Daoy (cell line): Measurements from ENCODE around the gene CATSPER4. TPM values are rescaled to one million over a fixed set of nuclear protein-coding genes. Genes with fewer than 3 reads are reported as not detected.
"Not testable (repeated sequence)": the region's sequence is repeated elsewhere in the genome, so short reads cannot be mapped to it uniquely, and the experiment has no call there.

ENCODE experiments used
- DNase-seq: peaks from one replicate; pipeline ENCODE4 v3.0.0-alpha.2; 2015; ENCODE audit warnings: low read depth
- total RNA-seq: library from RNA; depleted of rRNA; stranded (reverse); fragments of >200 nt; shearing (Covaris generic); gene quantifications from 2 replicates; pipeline ENCODE4 v1.2.3, GENCODE V29; 2014

Gene CATSPER4
- total RNA-seq, 1 experiment from 2014 or later = not detected

DNA sequence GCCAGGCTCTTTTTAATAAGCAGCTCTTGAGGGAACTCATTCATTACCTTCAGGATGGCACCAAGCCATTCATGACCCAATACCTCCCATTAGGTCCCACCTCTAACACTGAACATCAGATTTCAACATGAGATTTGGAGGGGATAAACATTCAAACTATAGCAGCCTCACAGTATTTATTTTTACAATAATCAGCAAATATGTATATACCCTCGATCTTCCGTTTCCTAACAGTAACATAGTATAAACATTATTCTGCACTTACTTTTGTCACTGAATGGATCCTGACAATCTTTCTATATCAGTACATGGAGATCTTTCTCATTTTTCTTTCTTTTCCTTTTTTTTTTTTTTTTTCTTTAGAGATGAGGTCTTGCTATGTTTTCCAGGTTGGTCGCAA lies 5.4 kb downstream of the CATSPER4 start:
- DNase-seq = no peak

DNA sequence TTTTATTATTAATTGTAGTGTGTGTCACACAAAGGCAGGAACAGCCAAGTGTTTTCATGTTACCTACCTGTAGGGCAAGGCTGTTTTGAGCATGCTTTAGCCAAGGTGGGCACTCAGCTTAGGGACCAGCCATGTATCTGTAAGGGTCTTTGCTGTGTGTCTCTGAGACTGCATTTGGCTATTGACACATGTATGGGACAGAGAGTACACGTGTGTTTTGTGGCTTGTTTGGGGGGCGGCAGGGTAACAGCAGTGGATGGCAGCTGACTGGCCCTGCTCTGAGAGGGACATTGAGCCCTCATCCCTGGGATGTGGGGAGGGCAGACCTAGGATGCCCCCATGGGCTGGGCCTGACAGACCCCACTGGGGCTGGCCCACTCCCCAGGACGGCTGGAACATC lies 6.9 kb downstream of the CATSPER4 start:
- DNase-seq = no peak

DNA sequence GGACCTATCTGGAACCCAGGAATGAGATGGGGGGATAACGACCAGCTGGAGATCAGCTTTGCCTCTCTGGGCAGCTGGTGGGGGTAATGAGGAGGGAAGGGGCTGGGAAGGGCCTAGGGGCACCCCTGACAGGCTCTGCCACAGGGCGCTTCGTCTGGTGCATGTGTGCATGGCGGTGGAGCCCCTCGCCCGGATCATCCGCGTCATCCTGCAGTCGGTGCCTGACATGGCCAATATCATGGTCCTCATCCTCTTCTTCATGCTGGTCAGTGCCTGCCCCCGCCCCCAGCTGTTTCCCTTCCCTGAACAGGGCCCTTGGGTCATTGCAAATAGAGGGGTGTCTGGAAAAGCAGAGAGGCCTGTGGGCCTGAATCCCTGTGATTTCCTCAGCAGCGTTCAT lies 7.4 kb downstream of the CATSPER4 start:
- DNase-seq = no peak

DNA sequence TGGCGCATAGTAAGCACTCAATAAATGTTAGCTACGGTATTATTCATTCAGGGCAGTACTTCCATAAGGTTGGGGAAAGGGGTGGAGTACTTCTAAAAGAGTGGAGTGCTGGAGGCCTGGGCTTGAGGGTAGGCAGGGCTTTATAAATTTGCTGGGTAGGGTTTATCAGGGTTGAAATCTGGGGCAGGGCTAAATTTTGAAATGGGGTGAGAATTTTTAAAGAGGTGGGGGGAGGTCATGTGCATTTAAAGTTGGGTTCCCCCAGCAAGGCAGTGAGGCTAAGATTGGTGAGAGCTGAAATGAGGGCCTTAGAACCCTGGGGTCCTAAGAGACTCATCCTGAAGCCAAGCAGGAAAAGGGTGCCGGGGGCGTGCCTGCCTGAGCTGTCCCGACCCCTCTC lies 10.0 kb downstream of the CATSPER4 start:
- no peak for DNase-seq

DNA sequence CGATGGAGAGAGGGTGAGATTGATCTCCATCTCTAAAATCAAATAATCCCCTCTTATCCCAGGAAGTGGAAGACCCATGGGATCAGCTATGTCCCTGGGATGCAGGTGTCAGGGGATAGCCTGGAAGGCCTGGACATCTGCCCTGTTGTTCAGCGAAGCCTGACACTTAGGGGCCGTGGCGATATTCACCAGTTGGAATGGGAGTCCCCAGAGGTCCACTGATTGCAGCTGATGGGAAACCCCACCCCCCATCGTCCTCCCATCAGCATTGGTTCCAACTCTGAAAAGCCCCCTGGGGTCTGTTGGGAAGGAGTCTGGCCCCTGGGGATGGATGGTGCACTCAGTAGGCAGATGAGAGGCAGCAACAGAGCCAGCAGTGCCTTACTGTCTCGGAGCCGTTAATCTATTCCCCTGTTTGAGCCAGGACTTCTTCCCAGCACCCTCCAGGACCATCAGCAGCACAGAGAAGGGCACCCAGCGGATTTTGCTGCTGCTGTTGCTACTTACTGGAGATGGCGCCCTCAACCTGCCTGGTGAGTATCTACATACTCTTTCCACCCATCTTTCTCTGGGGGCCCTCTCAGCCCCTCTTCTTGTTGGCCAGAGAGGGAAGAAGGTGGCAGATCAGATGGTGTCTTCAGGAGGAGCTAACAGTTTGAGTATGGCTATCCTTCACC lies 13.4 kb downstream of the CATSPER4 start:
- no peak for DNase-seq

DNA sequence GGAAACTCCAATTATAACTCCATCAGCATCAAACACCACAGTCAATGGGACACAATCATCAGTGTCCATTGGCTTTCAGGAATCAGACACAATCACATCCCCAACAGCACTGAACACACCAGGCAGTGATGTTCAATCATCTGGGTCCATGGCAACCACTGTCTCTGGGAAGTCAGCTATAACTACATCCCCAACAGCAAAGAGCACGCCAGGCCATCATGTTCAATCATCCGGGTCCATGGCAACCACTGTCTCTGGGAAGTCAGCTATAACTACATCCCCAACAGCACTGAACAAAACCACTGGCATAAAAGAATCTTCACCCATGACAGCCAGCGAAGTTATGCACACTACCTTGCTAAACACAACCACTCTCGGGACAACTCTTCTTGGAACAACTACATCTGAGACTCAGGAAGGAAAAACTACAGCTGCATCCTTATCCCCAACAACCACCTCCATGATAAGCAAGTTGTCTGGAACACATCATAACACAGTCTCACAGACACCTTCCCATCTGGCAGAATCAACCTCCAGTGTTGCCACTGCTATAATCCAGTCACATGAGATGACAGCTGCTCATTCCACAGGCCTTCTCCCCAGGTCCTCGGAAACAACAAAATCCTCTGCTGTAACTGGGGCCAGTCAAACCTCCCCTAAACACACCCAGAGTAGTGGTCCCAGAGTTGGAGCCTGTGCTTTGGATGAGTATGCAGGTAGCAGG lies 19.9 kb downstream of the CATSPER4 start:
- DNase-seq = no peak

DNA sequence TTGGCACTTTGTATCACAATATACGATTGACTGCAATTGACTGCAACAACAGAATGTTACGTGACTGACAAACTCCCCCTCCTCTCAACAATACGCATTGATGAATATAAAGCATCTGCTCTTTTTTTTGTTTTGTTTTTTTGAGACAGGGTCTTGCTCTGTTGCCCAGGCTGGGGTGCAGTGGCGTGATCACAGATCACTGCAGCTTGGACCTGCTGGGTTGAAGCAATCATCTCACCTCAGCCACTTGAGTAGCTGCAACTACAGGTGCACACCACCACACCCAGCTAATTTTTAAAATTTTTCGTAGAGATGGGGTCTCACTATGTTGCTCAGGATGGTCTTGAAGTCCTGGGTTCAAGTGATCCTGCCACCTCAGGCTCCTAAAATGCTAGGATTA lies 22.3 kb downstream of the CATSPER4 start:
- DNase-seq = no peak

DNA sequence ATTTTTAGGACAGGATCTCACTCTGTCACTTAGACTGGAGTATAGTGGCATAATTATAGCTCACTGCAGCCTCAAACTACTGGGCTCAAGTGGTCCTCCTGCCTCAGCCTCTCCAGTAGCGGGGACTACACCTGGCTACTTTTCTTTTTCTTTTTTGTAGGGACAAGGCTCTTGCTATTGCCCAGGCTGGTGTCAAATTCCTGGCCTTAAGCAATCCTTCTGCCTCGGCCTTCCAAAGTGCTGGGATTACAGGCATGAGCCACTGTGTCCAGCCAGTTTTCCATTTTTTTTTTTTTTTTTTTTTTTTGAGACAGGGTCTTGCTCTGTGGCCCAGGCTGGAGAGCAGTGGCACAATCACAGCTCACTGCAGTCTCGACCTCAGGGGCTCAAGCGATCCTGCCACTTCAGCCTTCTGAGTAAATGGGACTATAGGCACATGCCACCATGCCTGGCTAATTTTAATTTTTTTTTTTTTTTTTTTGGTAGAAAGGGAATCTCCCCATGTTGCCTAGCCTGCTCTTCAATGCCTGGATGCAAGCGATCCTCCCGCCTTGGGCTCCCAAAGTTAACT lies 23.0 kb downstream of the CATSPER4 start:
- DNase-seq = no peak

DNA sequence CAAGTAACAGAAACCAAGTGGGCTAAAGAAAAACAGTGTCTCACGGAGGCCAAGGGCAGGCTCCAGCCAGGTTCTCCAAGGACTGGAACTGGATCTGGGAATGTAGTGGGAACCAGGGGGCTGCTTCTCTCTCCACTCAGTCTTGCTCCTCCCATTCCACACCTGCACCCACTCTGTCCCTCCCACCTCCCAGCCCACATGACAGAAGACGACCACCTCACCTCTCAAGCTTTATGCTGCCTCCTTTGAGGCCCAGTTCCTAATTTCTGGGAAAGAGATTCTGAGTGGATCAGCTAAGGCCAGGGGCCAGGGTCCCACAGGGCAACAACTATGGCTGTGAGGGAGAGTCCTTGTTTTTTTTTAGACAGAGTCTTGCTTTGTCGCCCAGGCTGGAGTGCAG lies 24.8 kb downstream of the CATSPER4 start:
- DNase-seq = no peak

DNA sequence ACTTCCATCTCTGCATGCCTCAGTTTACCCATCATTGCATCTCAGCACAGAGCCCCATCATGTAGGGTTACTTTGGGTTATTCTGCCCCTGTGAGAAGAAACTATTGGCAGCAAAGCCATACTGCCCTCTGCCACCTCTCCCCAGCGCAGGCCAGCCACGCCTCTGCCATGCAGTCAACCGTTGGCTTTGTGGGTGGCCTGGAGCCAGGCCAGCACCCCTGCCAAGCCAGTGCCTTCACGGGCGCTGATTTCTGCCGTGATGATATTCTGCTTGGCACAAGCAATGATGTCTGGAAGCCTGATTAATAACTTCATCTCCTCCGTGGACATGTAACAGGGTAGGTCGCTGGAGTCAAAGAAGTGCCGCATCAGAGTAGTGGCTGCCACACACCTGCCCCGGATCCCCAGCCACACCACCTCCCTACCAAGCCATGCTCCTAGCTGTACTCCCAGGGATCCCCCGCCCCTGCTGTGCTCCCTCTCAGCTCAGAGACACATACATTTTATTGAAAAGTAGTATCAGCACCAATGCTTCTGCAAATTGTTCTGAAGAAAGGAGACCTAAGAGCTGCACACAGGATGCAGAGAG lies 28.6 kb downstream of the CATSPER4 start:
- peak; percentile 58 for DNase-seq

DNA sequence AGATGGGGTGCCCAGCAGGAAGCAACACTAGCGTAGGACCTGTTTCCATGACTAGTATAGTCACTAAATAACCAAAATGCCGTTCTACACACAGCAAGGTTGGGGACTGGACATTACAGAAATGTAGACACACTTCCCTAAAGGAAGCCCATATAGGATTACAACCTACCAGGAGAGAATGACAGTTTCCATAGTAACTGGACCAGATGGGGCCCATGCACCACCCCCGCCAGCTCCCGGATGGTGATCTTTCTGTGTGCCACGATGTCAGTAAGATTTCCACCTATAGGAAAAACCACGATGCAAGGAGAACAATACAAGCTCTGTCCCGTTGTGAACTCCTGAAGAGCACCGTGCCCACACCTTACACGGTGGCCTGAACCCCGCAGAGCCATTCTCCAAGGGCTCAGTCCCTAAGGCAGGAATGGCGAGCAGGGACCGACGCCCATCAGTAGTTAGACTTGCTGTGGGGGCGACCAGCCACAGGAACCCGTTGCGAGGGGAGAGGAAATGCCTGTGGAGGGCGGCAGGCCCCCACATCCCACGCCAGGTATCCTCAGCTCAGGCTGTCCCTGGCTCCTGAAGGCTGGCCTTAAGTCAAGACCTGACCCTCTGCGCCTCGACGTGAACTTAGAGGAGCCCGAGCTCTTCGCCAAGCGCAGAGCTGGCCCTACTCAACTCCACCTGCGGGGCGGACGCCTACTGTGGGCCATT lies 30.0 kb downstream of the CATSPER4 start:
- peak; percentile 20 for DNase-seq

DNA sequence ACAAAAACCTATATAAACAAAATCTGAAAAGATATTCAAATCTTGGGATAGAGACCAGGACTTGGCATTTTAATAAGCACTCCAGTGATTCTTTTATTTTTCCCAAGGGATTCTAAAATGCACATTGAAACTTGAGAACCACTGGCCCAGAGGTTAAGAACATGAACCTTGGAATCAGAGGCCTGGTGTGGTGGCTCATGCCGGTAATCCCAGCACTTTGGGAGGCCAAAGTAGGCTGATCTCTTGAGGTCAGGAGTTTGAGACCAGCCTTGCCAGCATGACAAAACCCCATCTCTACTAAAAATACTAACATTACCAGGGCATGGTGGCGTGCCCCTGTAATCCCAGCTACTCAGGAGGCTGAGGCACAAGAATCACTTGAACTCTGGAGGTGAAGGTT lies 30.7 kb downstream of the CATSPER4 start:
- DNase-seq = no peak

DNA sequence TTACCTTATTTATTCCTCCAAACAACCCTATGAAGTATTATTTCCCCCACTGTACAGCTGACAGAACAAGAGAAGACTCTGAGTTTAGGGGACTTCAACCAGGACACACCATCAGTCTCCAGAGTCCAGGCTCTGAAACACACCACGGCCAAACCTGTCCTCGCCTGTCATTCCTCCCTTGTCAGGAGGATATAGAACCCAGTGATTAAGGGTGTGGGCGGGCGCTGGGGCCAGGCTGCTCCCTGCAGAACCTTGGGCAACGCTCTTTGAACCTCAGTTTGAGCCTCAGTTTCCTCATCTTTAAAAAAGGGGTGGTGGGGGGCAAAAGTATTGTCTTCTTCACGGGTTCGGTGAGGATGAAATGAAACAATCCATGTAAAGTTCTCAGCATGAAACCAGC lies 34.2 kb downstream of the CATSPER4 start:
- no peak for DNase-seq

DNA sequence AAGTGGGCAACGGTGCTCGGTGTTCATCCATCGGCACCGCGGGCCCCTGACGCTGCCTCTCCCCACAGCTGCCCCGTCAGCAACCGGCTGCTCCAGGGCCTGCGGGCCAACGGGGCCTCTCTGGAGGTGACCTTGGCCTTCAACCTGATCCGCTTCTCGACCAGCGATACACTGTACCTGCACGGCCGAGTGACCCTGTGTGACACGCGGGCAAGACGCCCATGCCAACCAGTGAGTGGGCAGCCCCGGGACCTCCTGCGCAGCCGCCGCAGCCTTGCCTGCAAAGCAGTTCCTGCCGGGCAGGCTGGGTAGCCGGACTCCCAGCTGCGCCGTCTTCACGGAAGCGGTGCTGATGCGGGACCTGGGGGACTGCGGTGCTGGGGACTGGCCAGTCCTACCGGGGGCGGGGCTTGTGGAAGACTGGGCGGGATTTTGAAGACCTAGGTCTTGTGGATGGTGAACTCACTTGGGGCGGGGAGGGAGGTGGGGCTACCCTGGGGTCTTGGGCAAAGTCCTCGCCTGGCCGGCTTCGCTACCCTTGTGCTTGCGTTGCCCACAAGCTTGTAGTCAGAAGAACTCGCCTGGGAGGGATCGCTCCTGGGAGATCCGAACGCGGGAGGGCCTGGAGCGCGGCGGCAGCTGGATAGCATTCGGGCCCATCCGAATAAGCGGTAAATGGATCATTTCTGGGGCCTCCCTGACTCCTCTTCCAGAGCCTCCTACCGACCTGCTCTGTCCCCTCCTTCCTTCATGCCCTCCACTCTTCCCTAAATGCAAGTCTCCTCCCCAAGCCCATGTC lies 34.8 kb downstream of the CATSPER4 start:
- peak; percentile 23 for DNase-seq

DNA sequence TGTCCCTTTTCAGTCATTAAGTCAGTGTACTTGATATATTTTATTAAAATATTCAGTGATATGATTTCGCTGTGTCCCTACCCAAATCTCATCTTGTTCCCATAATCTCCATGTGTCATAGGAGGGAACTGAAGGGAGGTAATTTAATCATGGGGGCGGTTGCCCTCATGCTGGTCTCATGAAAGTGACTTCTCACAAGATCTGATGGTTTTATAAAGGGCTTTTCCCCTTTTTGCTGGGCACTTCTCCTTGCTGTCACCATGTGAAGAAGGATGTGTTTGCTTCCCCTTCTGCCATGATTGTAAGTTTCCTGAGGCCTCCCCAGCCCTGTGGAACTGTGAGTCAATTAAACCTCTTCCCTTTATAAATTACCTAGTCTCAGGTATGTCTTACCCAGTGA lies 40.3 kb downstream of the CATSPER4 start:
- not testable (repeated sequence) for DNase-seq

DNA sequence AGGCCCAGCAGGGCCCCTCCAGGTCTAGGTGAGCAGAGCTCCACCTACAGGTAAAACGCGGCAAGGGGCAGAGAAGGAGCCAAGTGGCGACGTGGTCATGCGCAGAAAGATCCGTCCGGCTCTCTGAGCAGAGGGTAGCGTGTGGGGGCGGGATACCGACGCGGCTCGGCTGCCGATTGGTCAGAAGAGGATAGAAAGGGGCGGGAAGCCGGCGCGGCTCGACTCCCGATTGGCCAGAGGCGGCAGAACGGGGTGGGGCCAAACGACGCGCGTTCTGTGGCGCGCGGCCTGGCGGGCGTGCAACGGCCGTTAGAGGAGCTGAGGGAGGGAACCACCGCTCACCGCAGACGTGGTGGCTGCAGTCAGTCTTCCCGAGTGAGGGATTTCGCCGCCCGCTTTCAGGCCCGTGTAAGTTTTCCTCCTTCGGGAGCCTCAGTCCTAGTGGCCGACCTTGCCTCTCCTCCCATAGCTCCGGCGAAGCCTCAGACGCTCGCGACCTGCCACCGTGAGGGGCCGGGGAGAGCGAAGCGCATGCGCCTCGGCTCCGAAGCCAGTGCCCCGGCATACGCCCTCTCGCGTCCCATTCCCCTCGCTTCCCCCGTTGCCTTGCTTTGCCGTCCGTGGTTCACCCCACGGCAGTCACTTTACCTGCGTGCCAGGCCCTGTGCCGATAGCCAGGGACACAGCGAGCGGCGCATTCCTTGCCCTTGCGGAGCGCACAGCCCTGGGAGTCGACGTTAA lies 43.7 kb downstream of the CATSPER4 start, which contains the start of gene CEP85:
TSS of gene CEP85 (plus strand) at position 298 of the 741 bp plus-strand sequence. CDS start 5,584 bp downstream, outside the sequence.
- peak; percentile 98 for DNase-seq

DNA sequence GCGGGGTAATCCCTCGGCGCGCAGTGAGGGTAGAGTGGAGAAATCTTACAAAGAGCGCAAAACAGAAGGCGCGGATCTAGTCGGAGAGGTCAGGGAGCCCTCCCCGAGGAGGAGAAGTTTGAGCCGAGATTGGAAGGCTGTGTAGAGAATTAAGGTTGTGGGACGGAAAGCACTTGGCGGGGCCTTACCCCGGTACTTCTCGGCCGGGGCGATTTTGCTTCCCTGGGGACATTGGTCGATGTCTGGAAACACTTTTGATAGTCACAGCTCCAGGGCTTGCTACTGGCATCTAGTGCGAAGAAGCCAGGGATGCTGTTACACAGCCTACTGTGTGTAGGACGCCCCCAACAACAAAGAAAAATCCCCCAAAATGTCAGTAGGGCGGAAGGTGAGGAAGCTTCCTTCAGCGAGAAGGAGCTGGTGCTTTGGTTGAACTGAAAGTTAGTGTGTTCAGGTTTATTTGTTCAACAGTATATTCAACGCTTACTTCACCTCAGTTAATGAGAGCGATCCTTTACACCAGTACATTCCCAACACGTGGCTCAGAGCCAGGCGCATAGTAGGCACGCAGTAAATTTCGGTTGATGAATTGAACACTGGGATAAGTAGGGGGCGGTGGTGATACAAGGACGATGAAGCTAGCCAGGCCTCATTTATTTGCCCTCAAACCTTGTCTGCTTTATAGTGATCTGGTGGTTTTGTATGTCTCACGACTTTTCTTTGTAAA lies 44.4 kb downstream of the CATSPER4 start:
- peak; percentile 46 for DNase-seq

DNA sequence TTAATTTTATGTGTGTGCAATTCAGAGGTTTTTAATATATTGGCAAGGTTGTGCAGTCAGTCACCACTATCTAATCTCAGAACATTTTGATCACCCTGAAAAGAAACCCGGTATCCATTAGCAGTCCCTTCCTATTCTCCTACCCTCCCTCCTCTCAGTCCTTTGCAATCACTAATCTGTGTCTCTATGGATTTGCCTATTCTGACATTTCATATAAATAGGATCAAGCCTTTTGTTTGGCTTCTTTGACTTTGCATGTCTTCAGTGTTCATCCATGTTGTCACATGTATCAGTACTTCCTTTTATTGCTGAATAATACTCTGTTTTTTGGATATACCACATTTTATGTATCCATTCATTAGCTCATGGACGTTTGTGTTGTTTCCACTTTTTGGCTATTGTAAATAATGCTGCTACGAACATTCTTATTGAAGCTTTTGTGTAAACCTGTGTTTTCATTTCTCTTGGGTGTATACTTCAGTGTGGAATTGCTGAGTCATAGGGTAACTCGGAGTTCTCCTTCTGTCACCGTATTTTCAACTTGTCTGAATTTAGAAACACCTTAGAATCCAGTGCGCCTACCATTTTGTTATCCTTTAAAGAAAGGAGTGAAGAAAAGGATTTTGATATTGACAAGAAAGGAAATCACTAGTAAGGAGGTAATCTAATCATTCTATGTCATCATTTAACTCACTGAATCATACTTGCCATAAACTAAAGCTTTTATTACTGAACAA lies 47.0 kb downstream of the CATSPER4 start:
- DNase-seq = peak; percentile 20

DNA sequence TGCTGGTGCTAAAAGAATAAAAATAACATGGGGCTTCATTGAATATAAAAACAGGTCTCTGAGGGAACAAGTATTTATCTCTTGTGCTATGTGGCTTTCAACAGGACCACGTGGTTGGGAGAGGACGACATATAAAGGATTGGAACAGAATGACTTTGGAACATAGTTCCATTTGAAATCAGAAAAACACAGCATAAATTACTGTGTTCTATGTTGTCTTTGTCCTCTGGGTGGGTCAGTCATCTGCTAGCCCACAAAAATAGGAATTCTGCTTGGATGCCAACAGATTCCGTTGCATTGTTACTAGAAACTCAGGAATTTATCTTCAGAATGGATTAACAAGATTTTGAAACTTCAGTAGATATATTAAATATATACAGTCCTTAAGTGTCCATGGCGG lies 49.5 kb downstream of the CATSPER4 start:
- DNase-seq = no peak
